SK-N-SH treated with all-trans-retinoic acid at 6 μM for 48 hours (cell line): ENCODE measurements around the gene BABAM2.

Experiments used
- ATAC-seq: fragments of 200-7000 bp; cut with Tn5 transposase; 3 replicates; pipeline ENCODE4 v1.9.1; 2020; ENCODE audit warnings: mild to moderate bottlenecking, moderate library complexity
- ARNTL ChIP-seq: fragments of 450-650 bp; formaldehyde crosslinking; IDR thresholded peaks from 2 replicates; pipeline ENCODE4 v1.5.0; 2020; ENCODE audit warnings: low read depth, mild to moderate bottlenecking, moderate library complexity, borderline replicate concordance
- BACH2 ChIP-seq: fragments of 250-450 bp; sonication (Bioruptor Pico); IDR thresholded peaks from 2 replicates; pipeline ENCODE4 v1.9.0; 2021; ENCODE audit warnings: mild to moderate bottlenecking, borderline replicate concordance
- CSDC2 ChIP-seq: fragments of 250-450 bp; sonication (Bioruptor Pico); IDR thresholded peaks from 2 replicates; pipeline ENCODE4 v1.5.0; 2020; ENCODE audit warnings: mild to moderate bottlenecking, moderate library complexity
- GLIS3 ChIP-seq: fragments of 250-450 bp; sonication (Bioruptor Pico); IDR thresholded peaks from 2 replicates; pipeline ENCODE4 v1.5.0; 2020; ENCODE audit warnings: mild to moderate bottlenecking, moderate library complexity
- ISL1 ChIP-seq: fragments of 250-450 bp; sonication (Bioruptor Pico); IDR thresholded peaks from 2 replicates; pipeline ENCODE4 v2.1.2; 2022; ENCODE audit warnings: mild to moderate bottlenecking, moderate library complexity
- OSR1 ChIP-seq: fragments of 250-450 bp; sonication (Bioruptor Pico); IDR thresholded peaks from 2 replicates; pipeline ENCODE4 v1.8.0; 2022; ENCODE audit warnings: moderate library complexity, mild to moderate bottlenecking, inconsistent platforms
- PPARA ChIP-seq: fragments of 250-450 bp; sonication (Bioruptor Pico); IDR thresholded peaks from 2 replicates; pipeline ENCODE4 v1.5.0; 2020; ENCODE audit warnings: mild to moderate bottlenecking, borderline replicate concordance
- RARB ChIP-seq: fragments of 250-450 bp; sonication (Bioruptor Pico); IDR thresholded peaks from 2 replicates; pipeline ENCODE4 v1.8.0; 2021; ENCODE audit warnings: mild to moderate bottlenecking, moderate library complexity
- SNAI2 ChIP-seq: fragments of 250-450 bp; sonication (Bioruptor Pico); IDR thresholded peaks from 2 replicates; pipeline ENCODE4 v1.5.0; 2020; ENCODE audit warnings: mild to moderate bottlenecking, moderate library complexity
- TCF4 ChIP-seq: fragments of 250-450 bp; sonication (Bioruptor Pico); IDR thresholded peaks from 2 replicates; pipeline ENCODE4 v1.8.0; 2021; ENCODE audit warnings: mild to moderate bottlenecking, moderate library complexity, borderline replicate concordance
- TOX ChIP-seq: fragments of 250-450 bp; sonication (Bioruptor Pico); IDR thresholded peaks from 2 replicates; pipeline ENCODE4 v1.8.0; 2021; ENCODE audit warnings: mild to moderate bottlenecking, moderate library complexity, borderline replicate concordance
- ZC3H10 ChIP-seq: fragments of 250-450 bp; sonication (Bioruptor Pico); IDR thresholded peaks from 2 replicates; pipeline ENCODE4 v1.5.1; 2021; ENCODE audit warnings: mild to moderate bottlenecking, moderate library complexity
- ZFP3 ChIP-seq: fragments of 250-450 bp; sonication (Bioruptor Pico); IDR thresholded peaks from 2 replicates; pipeline ENCODE4 v1.5.0; 2020; ENCODE audit warnings: mild to moderate bottlenecking, moderate library complexity
- ZFP30 ChIP-seq: fragments of 450-650 bp; formaldehyde crosslinking; IDR thresholded peaks from 2 replicates; pipeline ENCODE4 v1.5.0; 2022; ENCODE audit warnings: mild to moderate bottlenecking, moderate library complexity
- ZNF565 ChIP-seq: fragments of 450-650 bp; formaldehyde crosslinking; conservative IDR thresholded peaks from 2 replicates; pipeline ENCODE4 v1.5.0; 2020; ENCODE audit warnings: low read depth, mild to moderate bottlenecking, moderate library complexity
- ZNF70 ChIP-seq: fragments of 450-650 bp; formaldehyde crosslinking; IDR thresholded peaks from 2 replicates; pipeline ENCODE4 v1.5.0; 2020; ENCODE audit warnings: mild to moderate bottlenecking, moderate library complexity
- ZNF8 ChIP-seq: fragments of 450-650 bp; formaldehyde crosslinking; IDR thresholded peaks from 2 replicates; pipeline ENCODE4 v1.5.0; 2020; ENCODE audit warnings: mild to moderate bottlenecking, moderate library complexity
- TF ChIP-seq, protein P1 (sequence below): fragments of 250-450 bp; sonication (Bioruptor Pico); IDR thresholded peaks from 2 replicates; pipeline ENCODE4 v1.5.1; 2021; ENCODE audit warnings: mild to moderate bottlenecking, moderate library complexity
- TF ChIP-seq, protein P2 (sequence below): fragments of 250-450 bp; sonication (Bioruptor Pico); IDR thresholded peaks from 2 replicates; pipeline ENCODE4 v1.8.0; 2020; ENCODE audit warnings: mild to moderate bottlenecking, moderate library complexity, borderline replicate concordance
- TF ChIP-seq, protein P3 (sequence below): fragments of 250-450 bp; sonication (Bioruptor Pico); IDR thresholded peaks from 2 replicates; pipeline ENCODE4 v1.8.0; 2021; ENCODE audit warnings: low read depth, mild to moderate bottlenecking, moderate library complexity, borderline replicate concordance

Gene BABAM2

GRCh38 chr2:28133778-28134177 is 243.2 kb downstream of the BABAM2 start:
- TF ChIP-seq GLIS3 (no peak), TOX (no peak)
- ATAC-seq = no peak

DNA sequence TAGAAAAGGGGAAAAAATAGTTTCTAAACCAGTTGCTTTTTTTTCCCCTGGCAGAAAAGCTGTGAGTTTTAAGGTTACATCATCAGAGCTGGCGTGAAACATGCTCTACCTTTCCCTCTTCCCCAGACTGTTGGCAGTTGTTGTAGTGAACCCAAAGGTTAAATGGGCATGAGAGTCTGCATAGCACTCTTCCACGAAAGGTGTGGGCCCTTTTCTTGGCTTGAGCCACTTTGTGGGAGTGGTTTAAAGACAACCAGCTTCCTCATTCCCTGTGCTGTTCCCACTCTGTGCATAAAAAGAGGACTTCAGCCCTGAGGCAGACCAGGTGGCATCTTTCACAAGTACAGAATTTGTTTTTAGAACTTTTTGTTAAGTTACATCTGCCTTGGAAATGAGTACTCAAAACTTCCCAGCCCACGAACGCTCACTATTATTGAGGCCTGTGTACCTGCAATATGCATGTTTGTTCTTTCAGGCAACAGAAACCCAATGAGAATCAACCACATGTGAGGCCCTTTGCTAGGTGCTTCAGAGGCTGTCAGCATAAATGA is 243.8 kb downstream of the BABAM2 start:
- TF ChIP-seq SNAI2 (CRISPR knock-in tag) (no peak), CSDC2 (CRISPR knock-in tag) (no peak), RARB (CRISPR knock-in tag) (no peak), ZNF565 (CRISPR knock-in tag) (no peak), ARNTL (CRISPR knock-in tag) (no peak), ISL1 (CRISPR knock-in tag) (no peak), ZNF8 (CRISPR knock-in tag) (no peak), ZC3H10 (no peak), ZFP3 (no peak), ZNF70 (CRISPR knock-in tag) (no peak)
- TF ChIP-seq, all 23 proteins: peak for 0
- ATAC-seq = no peak

GRCh38 chr2:28134857-28135256 is 244.3 kb downstream of the BABAM2 start:
- no peak for ATAC-seq
- no peak for TF ChIP-seq TCF4
- TF ChIP-seq GLIS3 = no peak
- no peak for TF ChIP-seq ARNTL (CRISPR knock-in tag)
- TF ChIP-seq, protein P1, sequence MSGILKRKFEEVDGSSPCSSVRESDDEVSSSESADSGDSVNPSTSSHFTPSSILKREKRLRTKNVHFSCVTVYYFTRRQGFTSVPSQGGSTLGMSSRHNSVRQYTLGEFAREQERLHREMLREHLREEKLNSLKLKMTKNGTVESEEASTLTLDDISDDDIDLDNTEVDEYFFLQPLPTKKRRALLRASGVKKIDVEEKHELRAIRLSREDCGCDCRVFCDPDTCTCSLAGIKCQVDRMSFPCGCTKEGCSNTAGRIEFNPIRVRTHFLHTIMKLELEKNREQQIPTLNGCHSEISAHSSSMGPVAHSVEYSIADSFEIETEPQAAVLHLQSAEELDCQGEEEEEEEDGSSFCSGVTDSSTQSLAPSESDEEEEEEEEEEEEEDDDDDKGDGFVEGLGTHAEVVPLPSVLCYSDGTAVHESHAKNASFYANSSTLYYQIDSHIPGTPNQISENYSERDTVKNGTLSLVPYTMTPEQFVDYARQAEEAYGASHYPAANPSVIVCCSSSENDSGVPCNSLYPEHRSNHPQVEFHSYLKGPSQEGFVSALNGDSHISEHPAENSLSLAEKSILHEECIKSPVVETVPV (CRISPR knock-in tag) = no peak
- TF ChIP-seq OSR1 (CRISPR knock-in tag) = no peak
- TF ChIP-seq BACH2 (CRISPR knock-in tag) = no peak
- no peak for TF ChIP-seq ZNF70 (CRISPR knock-in tag)
- no peak for TF ChIP-seq SNAI2 (CRISPR knock-in tag)
- TF ChIP-seq, protein P2, sequence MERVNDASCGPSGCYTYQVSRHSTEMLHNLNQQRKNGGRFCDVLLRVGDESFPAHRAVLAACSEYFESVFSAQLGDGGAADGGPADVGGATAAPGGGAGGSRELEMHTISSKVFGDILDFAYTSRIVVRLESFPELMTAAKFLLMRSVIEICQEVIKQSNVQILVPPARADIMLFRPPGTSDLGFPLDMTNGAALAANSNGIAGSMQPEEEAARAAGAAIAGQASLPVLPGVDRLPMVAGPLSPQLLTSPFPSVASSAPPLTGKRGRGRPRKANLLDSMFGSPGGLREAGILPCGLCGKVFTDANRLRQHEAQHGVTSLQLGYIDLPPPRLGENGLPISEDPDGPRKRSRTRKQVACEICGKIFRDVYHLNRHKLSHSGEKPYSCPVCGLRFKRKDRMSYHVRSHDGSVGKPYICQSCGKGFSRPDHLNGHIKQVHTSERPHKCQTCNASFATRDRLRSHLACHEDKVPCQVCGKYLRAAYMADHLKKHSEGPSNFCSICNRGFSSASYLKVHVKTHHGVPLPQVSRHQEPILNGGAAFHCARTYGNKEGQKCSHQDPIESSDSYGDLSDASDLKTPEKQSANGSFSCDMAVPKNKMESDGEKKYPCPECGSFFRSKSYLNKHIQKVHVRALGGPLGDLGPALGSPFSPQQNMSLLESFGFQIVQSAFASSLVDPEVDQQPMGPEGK (CRISPR knock-in tag) = no peak

GRCh38 chr2:28135324-28135723 is 244.8 kb downstream of the BABAM2 start:
- ATAC-seq = no peak
- TF ChIP-seq, protein P3, sequence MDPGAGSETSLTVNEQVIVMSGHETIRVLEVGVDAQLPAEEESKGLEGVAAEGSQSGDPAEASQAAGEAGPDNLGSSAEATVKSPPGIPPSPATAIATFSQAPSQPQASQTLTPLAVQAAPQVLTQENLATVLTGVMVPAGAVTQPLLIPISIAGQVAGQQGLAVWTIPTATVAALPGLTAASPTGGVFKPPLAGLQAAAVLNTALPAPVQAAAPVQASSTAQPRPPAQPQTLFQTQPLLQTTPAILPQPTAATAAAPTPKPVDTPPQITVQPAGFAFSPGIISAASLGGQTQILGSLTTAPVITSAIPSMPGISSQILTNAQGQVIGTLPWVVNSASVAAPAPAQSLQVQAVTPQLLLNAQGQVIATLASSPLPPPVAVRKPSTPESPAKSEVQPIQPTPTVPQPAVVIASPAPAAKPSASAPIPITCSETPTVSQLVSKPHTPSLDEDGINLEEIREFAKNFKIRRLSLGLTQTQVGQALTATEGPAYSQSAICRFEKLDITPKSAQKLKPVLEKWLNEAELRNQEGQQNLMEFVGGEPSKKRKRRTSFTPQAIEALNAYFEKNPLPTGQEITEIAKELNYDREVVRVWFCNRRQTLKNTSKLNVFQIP (CRISPR knock-in tag) = no peak
- TF ChIP-seq, all 23 proteins: peak for 0

GRCh38 chr2:28135799-28136198 is 245.3 kb downstream of the BABAM2 start:
- ATAC-seq = no peak
- no peak for TF ChIP-seq ZNF8 (CRISPR knock-in tag)
- no peak for TF ChIP-seq OSR1 (CRISPR knock-in tag)
- TF ChIP-seq ZFP30 (CRISPR knock-in tag) = no peak

- no peak for ATAC-seq
- TF ChIP-seq, protein P1 (CRISPR knock-in tag) = no peak
- TF ChIP-seq TCF4 (no peak), GLIS3 (no peak), ISL1 (CRISPR knock-in tag) (no peak), PPARA (CRISPR knock-in tag) (no peak), ZNF8 (CRISPR knock-in tag) (no peak), RARB (CRISPR knock-in tag) (no peak), SNAI2 (CRISPR knock-in tag) (no peak), ZFP3 (no peak)
- TF ChIP-seq, protein P2 (CRISPR knock-in tag) = no peak
- TF ChIP-seq, all 23 proteins: peak for 0
These were observed 246.0 kb downstream of the BABAM2 start for GRCh38 chr2:28136556-28136955.
